OCI-LY3 (cell line): ENCODE measurements around the gene DCTPP1.

Experiments
- EZH2phosphoT487 ChIP-seq: fragments of 200-600 bp; shearing (Covaris generic); IDR thresholded peaks from 2 replicates; pipeline ENCODE4 v1.6.1; 2018; ENCODE audit warnings: antibody characterized with exemption, mixed run types, low read depth
- TF ChIP-seq, protein P1 (sequence below): fragments of 200-600, 300-600 bp; sonication (generic); IDR thresholded peaks from 2 replicates; pipeline ENCODE4 v1.5.1; 2014; ENCODE audit warnings: antibody characterized with exemption, low read length, low read depth

DNA sequence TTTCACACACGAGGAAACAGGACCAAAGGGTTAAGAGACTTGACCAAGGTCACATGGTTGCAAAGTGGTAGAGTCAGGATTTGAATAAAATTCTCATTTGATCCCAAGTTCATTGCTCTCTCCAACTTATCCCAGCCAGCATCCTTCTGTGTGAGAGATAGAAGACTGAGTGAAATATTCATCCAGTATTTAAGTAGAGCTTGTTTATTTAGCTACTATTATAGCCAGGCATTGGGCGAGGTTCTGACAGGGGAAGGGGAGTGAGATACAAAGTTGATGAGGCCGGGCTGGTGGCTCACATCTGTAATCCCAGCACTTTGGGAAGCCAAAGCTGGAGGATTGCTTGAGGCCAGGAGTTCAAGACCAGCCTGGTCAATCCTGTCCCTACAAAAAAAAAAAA lies 47.2 kb upstream of the DCTPP1 start:
- TF ChIP-seq, protein P1, sequence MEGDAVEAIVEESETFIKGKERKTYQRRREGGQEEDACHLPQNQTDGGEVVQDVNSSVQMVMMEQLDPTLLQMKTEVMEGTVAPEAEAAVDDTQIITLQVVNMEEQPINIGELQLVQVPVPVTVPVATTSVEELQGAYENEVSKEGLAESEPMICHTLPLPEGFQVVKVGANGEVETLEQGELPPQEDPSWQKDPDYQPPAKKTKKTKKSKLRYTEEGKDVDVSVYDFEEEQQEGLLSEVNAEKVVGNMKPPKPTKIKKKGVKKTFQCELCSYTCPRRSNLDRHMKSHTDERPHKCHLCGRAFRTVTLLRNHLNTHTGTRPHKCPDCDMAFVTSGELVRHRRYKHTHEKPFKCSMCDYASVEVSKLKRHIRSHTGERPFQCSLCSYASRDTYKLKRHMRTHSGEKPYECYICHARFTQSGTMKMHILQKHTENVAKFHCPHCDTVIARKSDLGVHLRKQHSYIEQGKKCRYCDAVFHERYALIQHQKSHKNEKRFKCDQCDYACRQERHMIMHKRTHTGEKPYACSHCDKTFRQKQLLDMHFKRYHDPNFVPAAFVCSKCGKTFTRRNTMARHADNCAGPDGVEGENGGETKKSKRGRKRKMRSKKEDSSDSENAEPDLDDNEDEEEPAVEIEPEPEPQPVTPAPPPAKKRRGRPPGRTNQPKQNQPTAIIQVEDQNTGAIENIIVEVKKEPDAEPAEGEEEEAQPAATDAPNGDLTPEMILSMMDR = no peak
- TF ChIP-seq EZH2phosphoT487 = no peak
